HepG2 (cell line): ENCODE results near the gene COG1. TPM values are rescaled to one million over a fixed set of nuclear protein-coding genes. Genes with fewer than 3 reads are reported as not detected.
A peak's percentile ranks its signal among the peaks of the same experiment; 100 is the strongest.

ENCODE experiments used
- ARID2 ChIP-seq: sonication (generic); formaldehyde crosslinking; IDR thresholded peaks from 2 replicates; pipeline ENCODE4 v1.8.1; 2022; ENCODE audit warnings: mild to moderate bottlenecking, missing genetic modification reagents, borderline replicate concordance
- ATF6 ChIP-seq: sonication (generic); formaldehyde crosslinking; conservative IDR thresholded peaks from 2 replicates; pipeline ENCODE4 v1.4.0; 2020; ENCODE audit warnings: missing genetic modification reagents
- CCAR2 ChIP-seq: fragments of 200-400 bp; formaldehyde crosslinking; optimal IDR thresholded peaks from 2 replicates; pipeline ENCODE3; 2018; ENCODE audit warnings: low read depth, mild to moderate bottlenecking, low read length, moderate library complexity
- CSRNP2 ChIP-seq: sonication (generic); formaldehyde crosslinking; conservative IDR thresholded peaks from 2 replicates; pipeline ENCODE4 v1.8.0; 2022; ENCODE audit warnings: low read depth, missing genetic modification reagents
- KDM3A ChIP-seq: IDR thresholded peaks from 2 replicates; pipeline ENCODE4 v1.6.1; 2018; ENCODE audit warnings: low read depth, missing compliant biosample characterization
- NPAS2 ChIP-seq: sonication (generic); formaldehyde crosslinking; IDR thresholded peaks from 2 replicates; pipeline ENCODE4 v1.8.0; 2022; ENCODE audit warnings: mild to moderate bottlenecking, missing genetic modification reagents, borderline replicate concordance
- NR2F2 ChIP-seq: IDR thresholded peaks from 2 replicates; pipeline ENCODE4 v1.6.1; 2012; ENCODE audit warnings: low read depth, inconsistent platforms, borderline replicate concordance
- PAXIP1 ChIP-seq: sonication (generic); formaldehyde crosslinking; conservative IDR thresholded peaks from 2 replicates; pipeline ENCODE4 v1.4.0; 2020; ENCODE audit warnings: mild to moderate bottlenecking, missing genetic modification reagents, moderate library complexity
- PBX3 ChIP-seq: sonication (generic); formaldehyde crosslinking; IDR thresholded peaks from 2 replicates; pipeline ENCODE4 v1.8.1; 2023; ENCODE audit warnings: missing genetic modification reagents, inconsistent platforms, borderline replicate concordance
- RAD21 ChIP-seq: fragments of 450-650 bp; formaldehyde crosslinking; IDR thresholded peaks from 2 replicates; pipeline ENCODE4 v1.5.0; 2020; ENCODE audit warnings: mild to moderate bottlenecking
- SUZ12 ChIP-seq: fragments of 150-350 bp; IDR thresholded peaks from 2 replicates; pipeline ENCODE4 v1.6.1; 2014; ENCODE audit warnings: low read depth, low read length
- TARDBP ChIP-seq: sonication (generic); formaldehyde crosslinking; IDR thresholded peaks from 2 replicates; pipeline ENCODE4 v1.8.0; 2022; ENCODE audit warnings: mild to moderate bottlenecking, missing genetic modification reagents
- ZNF296 ChIP-seq: sonication (generic); formaldehyde crosslinking; conservative IDR thresholded peaks from 2 replicates; pipeline ENCODE4 v1.5.0; 2020; ENCODE audit warnings: mild to moderate bottlenecking, missing genetic modification reagents
- ZNF503 ChIP-seq: sonication (generic); formaldehyde crosslinking; IDR thresholded peaks from 2 replicates; pipeline ENCODE4 v1.4.0; 2020; ENCODE audit warnings: missing genetic modification reagents
- ZNF703 ChIP-seq: sonication (generic); formaldehyde crosslinking; IDR thresholded peaks from 2 replicates; pipeline ENCODE4 v1.5.1; 2020; ENCODE audit warnings: missing genetic modification reagents, mild to moderate bottlenecking, moderate library complexity, borderline replicate concordance
- ZNF724P ChIP-seq: sonication (generic); formaldehyde crosslinking; IDR thresholded peaks from 2 replicates; pipeline ENCODE4 v1.8.0; 2022; ENCODE audit warnings: missing genetic modification reagents, borderline replicate concordance
- ZSCAN21 ChIP-seq: sonication (generic); formaldehyde crosslinking; IDR thresholded peaks from 2 replicates; pipeline ENCODE4 v1.8.0; 2022; ENCODE audit warnings: mild to moderate bottlenecking, missing genetic modification reagents, moderate library complexity, borderline replicate concordance
- polyA plus RNA-seq, 8 experiments: library from polyadenylated mRNA; depleted of rRNA in 3 of 8; stranded (reverse) in 7 of 8; unstranded in 1 of 8; fragments of >200 nt; fragmentation: Illumina TruSeq in 4 of 8; extraction: Trizol in 4 of 8; gene quantifications; 2 replicates each; pipeline versions ENCODE4 v1.2.1 to v1.2.3, GENCODE V29; 2011 to 2016; ENCODE audit warnings: low read depth in 4 of 8, missing spikeins in 1 of 8, mixed read lengths in 1 of 8; ENCODE audit not compliant: insufficient read depth in 1 of 8
- total RNA-seq, 5 experiments: library from RNA; depleted of rRNA; stranded (reverse); fragments of >200 nt; fragmentation: Illumina TruSeq; extraction: Trizol; gene quantifications; 2 replicates each; pipeline ENCODE4 v1.2.3, GENCODE V29; 2016; ENCODE audit warnings: low read depth in 1 of 5

Gene COG1
- total and polyA plus RNA-seq, 2 of the 13 experiments (the other 11 are each of a cell fraction or from before 2014, with no cell fraction given) = 36.6 to 39.7 TPM

GRCh38 chr17:73189417-73190099 lies 3.3 kb upstream of the COG1 start (continued):
- no peak for TF ChIP-seq ATF6 (CRISPR knock-in tag)
- TF ChIP-seq KDM3A (CRISPR knock-in tag) = peak; percentile 89
- peak; percentile 44; the same call in 1 of the 2 replicates for TF ChIP-seq PAXIP1 (CRISPR knock-in tag)
- no peak for TF ChIP-seq ZNF296 (CRISPR knock-in tag)
- TF ChIP-seq PBX3 (CRISPR knock-in tag) = no peak
- TF ChIP-seq NPAS2 (CRISPR knock-in tag) = no peak
- no peak for TF ChIP-seq ZSCAN21 (CRISPR knock-in tag)
- no peak for TF ChIP-seq CCAR2
- no peak for TF ChIP-seq ARID2
- TF ChIP-seq ZNF503 (CRISPR knock-in tag) = no peak
- no peak for TF ChIP-seq ZNF703 (CRISPR knock-in tag)
- TF ChIP-seq SUZ12 = no peak
- peak; percentile 98 for TF ChIP-seq RAD21 (CRISPR knock-in tag)
- peak; percentile 53; the same call in 1 of the 2 replicates for TF ChIP-seq TARDBP (CRISPR knock-in tag)
- TF ChIP-seq ZNF724P (CRISPR knock-in tag) = 0 out of 2 replicates have a peak, but pooled peaks have one; percentile 38
- no peak for TF ChIP-seq CSRNP2 (CRISPR knock-in tag)
- TF ChIP-seq NR2F2 = no peak; the same call in 1 of the 2 replicates
